ENCODE data around the gene PCBP3. TPM values are rescaled to one million over a fixed set of nuclear protein-coding genes. Genes with fewer than 3 reads are reported as not detected.
"Not testable (repeated sequence)": the region's sequence is repeated elsewhere in the genome, so short reads cannot be mapped to it uniquely, and the experiment has no call there.

PCBP3 gene
- total and polyA plus RNA-seq, 8 donors, result 0.83 to 4.3 (median 1.7) TPM

DNA sequence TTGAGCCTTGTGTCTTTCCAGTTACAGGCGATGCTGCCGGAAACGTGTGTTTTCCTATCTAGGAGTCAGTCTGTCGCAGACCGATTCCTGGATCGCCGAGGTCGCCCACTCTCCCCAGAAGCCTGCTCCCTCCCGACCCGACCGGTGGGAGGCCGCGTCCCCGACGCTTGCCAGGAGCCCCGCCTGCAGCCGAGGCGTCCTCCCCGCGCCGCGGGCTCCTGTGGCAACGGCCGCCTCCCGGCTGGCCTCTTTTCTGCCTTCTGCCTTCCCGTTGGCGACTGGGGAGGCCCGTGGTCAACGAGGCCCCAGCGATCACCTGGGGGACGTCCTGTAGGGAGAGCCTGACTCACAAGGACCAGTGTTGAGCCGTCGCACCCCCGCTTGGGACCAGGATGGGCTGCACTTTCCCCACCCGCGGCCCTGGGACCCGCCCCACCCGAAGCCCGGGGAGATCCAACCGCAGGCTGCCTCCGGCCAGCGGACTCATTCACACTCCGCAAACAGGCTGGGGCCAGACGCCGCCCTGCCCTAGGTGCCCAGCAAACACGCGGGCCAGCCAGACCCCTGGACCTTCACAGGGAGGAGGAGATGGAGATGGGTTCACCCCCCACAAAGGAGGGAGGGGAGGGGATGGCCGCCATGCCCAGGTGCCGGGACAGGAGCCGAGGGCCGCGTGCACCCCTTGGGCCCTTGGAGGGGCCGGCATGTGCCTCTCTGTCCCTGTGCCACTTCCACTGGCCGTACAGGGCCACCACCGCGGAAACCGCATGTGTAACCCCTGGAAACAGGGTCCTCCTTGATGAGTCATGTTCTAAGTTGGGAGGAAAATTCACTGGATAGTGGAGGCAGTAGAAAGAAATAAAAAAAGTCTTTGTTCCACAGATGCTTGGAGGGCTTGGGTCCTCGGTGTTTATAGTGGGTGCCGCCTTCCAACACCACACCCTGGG is 330.8 kb downstream of the PCBP3 start:
- Histone ChIP-seq H3K4me1 (peaks cover 0 to 7% (median 0%) of the 10 kb centered on the region in 3 donors), H3K9me3 (no peaks in the 10 kb centered on the region), H3K36me3 (no peaks in the 10 kb centered on the region), H3K4me3 (peak overlapping the region; percentile 28 to 50 (median 44)), H3K27ac (peak overlapping the region; percentile 9 to 64 (median 56)), H3K27me3 (peaks cover 0 to 4% (median 0%) of the 10 kb centered on the region in 4 donors)
- TF ChIP-seq, protein P1, sequence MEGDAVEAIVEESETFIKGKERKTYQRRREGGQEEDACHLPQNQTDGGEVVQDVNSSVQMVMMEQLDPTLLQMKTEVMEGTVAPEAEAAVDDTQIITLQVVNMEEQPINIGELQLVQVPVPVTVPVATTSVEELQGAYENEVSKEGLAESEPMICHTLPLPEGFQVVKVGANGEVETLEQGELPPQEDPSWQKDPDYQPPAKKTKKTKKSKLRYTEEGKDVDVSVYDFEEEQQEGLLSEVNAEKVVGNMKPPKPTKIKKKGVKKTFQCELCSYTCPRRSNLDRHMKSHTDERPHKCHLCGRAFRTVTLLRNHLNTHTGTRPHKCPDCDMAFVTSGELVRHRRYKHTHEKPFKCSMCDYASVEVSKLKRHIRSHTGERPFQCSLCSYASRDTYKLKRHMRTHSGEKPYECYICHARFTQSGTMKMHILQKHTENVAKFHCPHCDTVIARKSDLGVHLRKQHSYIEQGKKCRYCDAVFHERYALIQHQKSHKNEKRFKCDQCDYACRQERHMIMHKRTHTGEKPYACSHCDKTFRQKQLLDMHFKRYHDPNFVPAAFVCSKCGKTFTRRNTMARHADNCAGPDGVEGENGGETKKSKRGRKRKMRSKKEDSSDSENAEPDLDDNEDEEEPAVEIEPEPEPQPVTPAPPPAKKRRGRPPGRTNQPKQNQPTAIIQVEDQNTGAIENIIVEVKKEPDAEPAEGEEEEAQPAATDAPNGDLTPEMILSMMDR (IDR thresholded peaks at IDR 0.05), result no peak
- FAIRE-seq (no peak), ATAC-seq (peak; percentile 12 to 54 (median 44)), DNase-seq (peak in 4 of 6 donors; percentile 33 to 78 (median 64))
- 14 to 18% methylated on average over 59 of the region's 59 CpGs for WGBS, 2 donors
- intact Hi-C loops (cut with DNase I), result loop anchor here in 1 of 3 donors (10.0 kb wide), 1 partner anchor 60 kb away; no protein-coding TSS in a partner anchor

GRCh38 chr21:45975020-45975666 is 331.6 kb downstream of the PCBP3 start:
- no peak for ATAC-seq
- WGBS, 2 donors, result 57 to 63% methylated on average over 33 of the region's 33 CpGs
- peaks cover 0 to 4% (median 0%) of the 10 kb centered on the region in 4 donors for H3K27me3 ChIP-seq
- H3K27ac ChIP-seq, result peak overlapping the region in 2 of 4 donors; percentile 15 to 64
- TF ChIP-seq, protein P1 (IDR thresholded peaks at IDR 0.05), result no peak
- no peaks in the 10 kb centered on the region for H3K36me3 ChIP-seq
- no peaks in the 10 kb centered on the region for H3K9me3 ChIP-seq
- H3K4me1 ChIP-seq, result peaks cover 0 to 7% (median 0%) of the 10 kb centered on the region in 3 donors
- intact Hi-C loops (cut with DNase I), result loop anchor here in 1 of 3 donors (10.0 kb wide), 1 partner anchor 60 kb away; no protein-coding TSS in a partner anchor
- peak in 2 of 6 donors; percentile 26 to 61 for DNase-seq
- no peak overlapping the region for H3K4me3 ChIP-seq
- FAIRE-seq, result no peak

DNA sequence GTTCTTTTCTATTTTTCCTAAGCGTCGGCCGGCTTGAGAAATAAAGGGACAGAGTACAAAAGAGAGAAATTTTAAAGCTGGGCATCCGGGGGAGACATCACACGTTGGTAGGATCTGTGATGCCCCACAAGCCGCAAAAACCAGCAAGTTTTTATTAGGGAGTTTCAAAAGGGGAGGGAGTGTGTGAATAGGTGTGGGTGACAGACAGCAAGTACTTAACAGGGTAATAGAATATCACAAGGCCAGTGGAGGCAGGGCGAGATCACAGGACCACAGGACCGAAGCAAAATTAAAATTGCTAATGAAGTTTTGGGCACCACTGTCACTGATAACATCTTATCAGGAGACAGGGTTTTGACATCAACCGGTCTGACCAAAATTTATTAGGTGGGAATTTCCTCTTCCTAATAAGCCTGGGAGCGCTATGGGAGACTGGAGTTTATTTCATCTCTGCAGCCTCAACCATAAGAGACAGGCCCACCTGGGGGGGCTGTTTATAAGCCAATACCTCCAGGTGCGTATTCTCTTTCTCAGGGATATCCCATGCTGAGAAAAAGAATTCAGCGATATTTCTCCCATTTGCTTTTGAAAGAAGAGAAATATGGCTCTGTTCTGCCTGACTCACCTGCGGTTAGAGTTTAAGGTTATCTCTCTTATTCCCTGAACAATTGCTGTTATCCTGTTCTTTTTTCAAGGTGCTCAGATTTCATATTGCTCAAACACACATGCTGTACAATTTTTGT is 332.3 kb downstream of the PCBP3 start:
- H3K27ac ChIP-seq, H3K27me3 ChIP-seq, H3K9me3 ChIP-seq, ATAC-seq, H3K36me3 ChIP-seq, H3K4me1 ChIP-seq, H3K4me3 ChIP-seq, DNase-seq, FAIRE-seq: not testable (repeated sequence)
- intact Hi-C loops (cut with DNase I), result loop anchor here in 1 of 3 donors (10.0 kb wide), 1 partner anchor 61 kb away; no protein-coding TSS in a partner anchor
- WGBS, 2 donors, result 61 to 66% methylated on average over 10 to 13 of the region's 13 CpGs

- Histone ChIP-seq H3K9me3 (no peaks in the 10 kb centered on the region), H3K36me3 (no peaks in the 10 kb centered on the region), H3K27ac (no peak overlapping the region), H3K4me1 (peaks cover 0 to 7% (median 0%) of the 10 kb centered on the region in 3 donors), H3K4me3 (no peak overlapping the region), H3K27me3 (peaks cover 0 to 4% (median 0%) of the 10 kb centered on the region in 4 donors)
- ATAC-seq (no peak), FAIRE-seq (no peak), DNase-seq (no peak)
- TF ChIP-seq, protein P1 (IDR thresholded peaks at IDR 0.05), result no peak
- WGBS, 2 donors, result 35 to 40% methylated on average over 10 to 11 of the region's 11 CpGs
- intact Hi-C loops (cut with DNase I), result loop anchor here in 1 of 3 donors (10.0 kb wide), 1 partner anchor 62 kb away; no protein-coding TSS in a partner anchor
Measured at GRCh38 chr21:45976701-45977311, 333.3 kb downstream of the PCBP3 start.

Data from pancreas (tissue), 10 donors.